GM18861 (cell line): ENCODE data around the gene MOB2.

Experiments used
- ATAC-seq: cut with Tn5 transposase; IDR thresholded peaks from one replicate; pipeline ENCODE4 v1.9.1; 2021; ENCODE audit not compliant: unreplicated experiment

Gene MOB2

GRCh38 chr11:1458340-1459218 lies 28.0 kb downstream of the MOB2 start:
- no peak for ATAC-seq

DNA sequence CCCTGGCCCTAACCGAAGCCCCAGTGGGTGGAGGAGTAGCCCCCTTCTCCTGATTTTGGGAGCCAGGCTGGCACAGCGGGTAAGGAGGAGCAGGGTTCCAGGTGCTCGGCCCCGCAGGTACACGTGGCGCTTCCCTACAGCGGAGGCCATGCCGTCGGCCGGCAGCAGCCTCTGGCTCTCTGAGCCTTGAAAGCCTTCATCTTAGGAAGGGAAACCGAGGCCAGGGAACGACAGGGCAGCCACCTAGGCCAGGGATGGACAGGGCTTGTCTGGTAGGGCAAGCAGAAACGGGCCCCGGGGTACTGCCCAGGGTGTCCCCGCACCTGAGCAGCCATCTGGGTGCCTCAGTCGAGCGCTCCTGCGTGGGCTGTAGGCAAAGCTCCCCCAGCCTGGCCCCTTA lies 28.7 kb downstream of the MOB2 start:
- ATAC-seq, result no peak

DNA sequence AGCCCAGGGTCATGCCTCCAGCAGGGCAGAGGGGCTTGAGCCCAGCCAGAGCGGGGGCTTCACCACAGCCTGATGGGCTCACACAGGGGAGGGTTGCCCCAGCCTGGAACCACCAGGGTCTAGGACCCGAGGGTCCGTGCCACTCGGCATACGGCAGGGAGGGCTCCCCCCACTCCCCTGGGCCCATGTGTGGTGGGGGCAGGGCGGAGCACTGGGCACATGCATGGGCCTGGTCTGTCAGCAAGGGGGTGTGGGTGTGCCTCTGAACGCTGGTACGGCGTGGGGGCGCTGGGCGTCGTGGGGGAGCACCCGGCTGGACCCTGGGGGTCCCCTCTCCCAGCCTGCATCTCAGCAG lies 29.3 kb downstream of the MOB2 start:
- ATAC-seq, result no peak

DNA sequence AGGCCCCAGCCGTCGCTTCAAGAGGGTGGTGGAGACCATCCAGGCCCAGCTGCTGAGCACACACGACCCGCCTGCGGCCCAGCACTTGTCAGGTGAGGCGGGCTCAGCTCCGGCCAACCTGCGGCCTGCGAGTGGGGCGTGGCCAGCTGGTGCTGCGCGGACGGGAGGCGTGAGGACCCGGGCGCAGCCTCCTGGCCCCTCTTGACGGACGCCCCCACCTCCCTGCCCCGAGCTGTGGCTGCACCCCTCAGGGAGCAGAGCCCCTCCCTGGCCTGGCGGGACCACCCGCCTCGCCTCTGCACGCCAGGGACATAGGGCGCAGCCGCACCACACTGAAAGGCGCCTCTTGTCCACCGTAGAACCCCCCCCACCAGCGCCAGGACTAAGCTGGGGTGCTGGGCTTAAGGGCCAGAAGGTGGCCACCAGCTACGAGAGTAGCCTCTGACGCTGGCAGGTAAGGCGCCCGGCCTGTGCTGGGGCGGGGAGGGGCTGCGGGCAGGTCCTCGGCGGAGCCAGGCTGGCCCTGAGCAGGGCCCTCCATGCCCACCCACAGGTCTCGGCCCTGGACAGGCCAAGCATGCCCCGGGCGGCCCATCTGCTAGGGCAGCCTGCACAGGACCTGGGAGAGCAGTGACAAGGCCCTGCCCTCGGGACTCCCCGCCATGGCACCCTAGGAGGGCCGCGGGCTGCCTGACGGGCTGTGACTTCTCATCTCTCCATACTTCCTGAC lies 29.8 kb downstream of the MOB2 start:
- no peak for ATAC-seq

DNA sequence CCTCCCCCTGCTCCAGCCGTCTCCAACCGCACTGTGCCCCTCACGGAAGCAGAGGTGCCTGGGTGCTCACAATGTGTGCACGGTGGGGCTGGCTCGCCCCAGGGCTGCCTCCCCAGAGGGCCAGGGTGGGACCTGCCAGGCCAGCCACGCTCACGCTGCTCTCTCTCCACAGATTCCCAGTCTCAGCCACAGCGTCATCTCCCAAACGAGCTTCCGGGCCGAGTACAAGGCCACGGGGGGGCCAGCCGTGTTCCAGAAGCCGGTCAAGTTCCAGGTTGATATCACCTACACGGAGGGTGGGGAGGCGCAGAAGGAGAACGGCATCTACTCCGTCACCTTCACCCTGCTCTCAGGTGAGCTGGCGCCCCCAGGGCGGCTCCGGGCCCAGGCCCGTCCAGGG lies 30.4 kb downstream of the MOB2 start:
- no peak for ATAC-seq

DNA sequence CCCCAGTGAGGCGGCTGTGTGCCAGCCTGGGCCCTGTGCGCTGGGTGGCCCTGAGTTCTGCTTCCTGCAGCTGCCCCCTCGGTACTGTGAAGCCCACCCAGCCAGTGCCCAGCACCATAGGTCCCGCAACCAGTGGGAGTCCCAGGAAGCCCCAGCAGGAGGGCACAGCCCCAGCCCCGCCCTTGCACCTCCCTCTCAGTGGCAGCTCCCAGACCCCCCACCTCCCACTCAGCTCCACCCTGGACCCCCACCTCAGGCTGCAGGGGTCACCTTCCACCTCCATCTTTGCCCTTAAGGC lies 30.9 kb downstream of the MOB2 start:
- ATAC-seq, result no peak

- ATAC-seq, result no peak
These were observed 31.4 kb downstream of the MOB2 start for GRCh38 chr11:1455032-1455762.

DNA sequence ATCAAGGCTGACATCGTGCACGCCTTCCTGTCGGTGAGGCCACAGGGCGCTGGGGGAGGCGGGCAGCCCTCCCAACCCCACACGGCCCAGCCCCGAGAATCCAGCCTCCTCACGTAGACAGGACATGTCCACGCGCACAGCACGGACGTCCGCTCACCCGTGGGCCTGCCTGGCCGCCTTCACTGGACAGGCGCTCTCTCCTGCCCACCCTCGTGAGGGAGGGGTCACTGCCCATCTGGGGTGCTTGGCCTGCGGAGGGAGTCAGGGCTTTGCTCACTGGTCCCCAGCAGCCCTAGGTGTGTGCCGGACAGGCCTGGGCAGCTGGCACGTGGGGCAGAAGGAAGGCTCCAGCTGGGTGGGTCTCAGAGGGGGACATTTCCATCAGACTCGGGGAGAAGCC lies 32.0 kb downstream of the MOB2 start:
- no peak for ATAC-seq

- no peak for ATAC-seq
These were observed 33.0 kb downstream of the MOB2 start for GRCh38 chr11:1453611-1454034.

DNA sequence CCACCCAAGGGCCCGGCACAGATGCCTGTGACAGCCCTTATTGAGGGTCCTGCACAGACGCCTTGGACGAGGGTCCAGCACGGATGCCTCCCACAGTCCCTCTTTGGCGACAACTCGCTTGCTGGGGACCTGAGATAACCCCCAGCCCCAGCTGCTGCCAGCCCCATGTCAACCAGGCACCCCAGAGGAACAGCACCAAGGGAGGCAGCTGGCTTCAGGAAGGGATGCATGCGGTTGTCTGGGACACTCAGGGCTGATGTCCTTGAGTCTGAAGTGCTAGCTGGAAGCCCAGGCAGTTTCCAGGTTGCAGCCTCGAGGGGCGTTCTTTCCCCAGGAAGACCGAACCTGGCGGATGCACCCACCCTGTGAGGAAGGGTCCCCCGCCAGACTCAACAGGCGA lies 33.8 kb downstream of the MOB2 start:
- ATAC-seq, result no peak

- ATAC-seq, result no peak
These were observed 34.7 kb downstream of the MOB2 start for GRCh38 chr11:1451781-1452470.

DNA sequence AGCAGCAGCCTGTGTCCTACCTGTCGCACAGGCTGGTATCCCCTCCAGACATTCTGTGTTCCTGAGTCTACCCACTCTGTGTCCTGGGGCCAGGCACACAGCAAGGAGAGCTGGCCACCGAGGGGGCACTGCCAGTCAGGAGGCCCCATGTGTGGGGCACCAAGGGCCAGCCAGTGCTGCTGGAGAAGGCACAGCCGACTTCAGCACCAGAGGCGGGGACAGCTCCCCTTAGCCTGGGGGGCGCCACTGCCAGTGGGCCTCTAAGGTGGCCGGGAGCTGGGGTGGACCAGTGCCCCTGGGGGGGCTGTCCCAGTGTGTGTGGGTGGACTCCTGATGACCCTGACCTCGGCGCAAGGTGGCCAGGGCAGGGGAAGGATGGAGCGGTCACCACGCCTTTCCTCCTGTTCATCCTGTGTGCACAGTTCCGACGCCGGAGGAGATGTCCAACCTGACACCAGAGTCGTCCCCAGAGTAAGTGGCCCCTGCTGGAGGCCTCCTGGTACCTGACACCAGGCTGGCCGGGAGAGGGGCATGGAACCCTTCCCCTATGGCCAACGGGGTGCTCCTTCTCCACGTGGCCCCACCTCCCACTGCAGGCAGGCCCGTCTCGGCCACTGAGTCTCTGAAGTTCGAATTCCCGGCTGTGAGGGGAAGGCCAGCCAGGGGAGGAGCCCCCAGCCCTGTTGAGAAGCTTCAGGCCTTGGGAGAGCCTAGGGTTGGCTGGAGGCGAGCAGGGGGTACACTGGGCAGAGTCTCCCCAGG lies 35.4 kb downstream of the MOB2 start:
- ATAC-seq, result no peak

- no peak for ATAC-seq
These were observed 36.2 kb downstream of the MOB2 start for GRCh38 chr11:1450344-1450875.

- ATAC-seq, result no peak
These were observed 36.9 kb downstream of the MOB2 start for GRCh38 chr11:1449490-1450243.

- no peak for ATAC-seq
These were observed 37.7 kb downstream of the MOB2 start for GRCh38 chr11:1448882-1449281.

DNA sequence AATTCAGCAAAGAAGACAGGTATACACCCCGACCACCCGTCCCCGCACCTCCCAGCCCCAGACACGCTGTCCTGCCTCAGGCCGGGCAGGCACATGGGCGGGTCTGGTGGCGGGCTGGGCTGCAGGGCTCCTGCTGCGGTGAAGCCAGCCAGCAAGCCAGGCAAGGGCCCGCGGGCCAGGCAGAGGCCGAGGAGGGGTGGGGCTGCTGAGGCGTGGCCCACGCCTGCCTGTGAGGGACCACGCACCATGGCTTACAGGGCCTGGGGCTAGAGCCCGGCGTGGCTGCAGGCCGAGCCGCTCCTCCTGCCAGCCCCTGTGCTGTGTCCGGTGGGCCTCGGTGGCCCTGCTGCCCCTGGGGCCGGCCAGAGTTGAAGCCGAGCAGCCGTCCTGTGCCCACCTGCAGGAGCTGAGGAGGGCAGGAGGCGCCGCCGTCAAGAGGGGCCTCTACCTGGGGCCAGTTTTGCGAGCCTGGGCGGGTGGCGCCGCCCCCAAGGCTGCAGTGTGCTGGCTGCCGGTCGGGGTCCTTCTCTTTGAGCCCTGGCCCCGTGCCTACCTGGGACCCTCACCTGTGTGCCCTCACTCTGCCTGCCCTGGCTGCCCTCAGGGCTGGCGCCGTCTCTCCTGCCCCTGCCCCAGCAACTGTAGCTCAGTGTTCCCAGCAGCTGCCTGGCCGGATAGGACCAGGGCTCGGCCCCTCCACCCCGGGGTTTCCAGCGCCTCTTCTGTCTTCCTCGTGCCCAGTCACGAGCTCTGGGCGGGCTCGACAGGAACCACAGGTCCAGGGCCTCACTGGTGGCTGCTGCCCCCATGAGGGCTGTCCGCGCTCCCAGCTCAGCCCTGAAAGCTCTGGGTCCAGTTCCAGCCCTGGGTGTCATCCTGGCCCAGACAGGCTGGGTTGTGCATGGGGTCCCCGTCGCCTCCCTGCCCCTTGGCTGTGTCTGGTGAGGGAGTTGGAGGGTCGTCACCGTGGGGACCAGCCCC lies 38.4 kb downstream of the MOB2 start:
- no peak for ATAC-seq

DNA sequence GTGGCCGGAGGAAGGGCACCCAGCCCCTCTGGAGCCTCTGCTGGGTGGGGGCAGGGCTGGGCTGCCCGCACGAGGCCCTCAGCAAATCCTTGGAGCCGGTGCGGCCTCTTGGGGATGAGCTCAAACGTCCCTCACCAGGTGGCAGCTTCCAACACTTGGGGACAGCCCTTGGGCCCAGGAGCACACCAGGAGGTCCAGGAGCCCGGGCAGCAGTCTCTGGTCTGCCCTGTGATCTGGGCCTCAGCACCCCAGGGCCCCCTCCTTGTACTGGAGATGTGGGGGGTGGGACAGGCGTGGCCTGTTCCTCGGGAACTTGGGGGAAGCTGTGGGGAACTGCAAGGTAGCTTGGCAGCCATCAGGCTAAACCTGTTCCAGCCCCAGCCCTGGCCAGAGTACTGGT lies 40.0 kb downstream of the MOB2 start:
- ATAC-seq, result no peak

DNA sequence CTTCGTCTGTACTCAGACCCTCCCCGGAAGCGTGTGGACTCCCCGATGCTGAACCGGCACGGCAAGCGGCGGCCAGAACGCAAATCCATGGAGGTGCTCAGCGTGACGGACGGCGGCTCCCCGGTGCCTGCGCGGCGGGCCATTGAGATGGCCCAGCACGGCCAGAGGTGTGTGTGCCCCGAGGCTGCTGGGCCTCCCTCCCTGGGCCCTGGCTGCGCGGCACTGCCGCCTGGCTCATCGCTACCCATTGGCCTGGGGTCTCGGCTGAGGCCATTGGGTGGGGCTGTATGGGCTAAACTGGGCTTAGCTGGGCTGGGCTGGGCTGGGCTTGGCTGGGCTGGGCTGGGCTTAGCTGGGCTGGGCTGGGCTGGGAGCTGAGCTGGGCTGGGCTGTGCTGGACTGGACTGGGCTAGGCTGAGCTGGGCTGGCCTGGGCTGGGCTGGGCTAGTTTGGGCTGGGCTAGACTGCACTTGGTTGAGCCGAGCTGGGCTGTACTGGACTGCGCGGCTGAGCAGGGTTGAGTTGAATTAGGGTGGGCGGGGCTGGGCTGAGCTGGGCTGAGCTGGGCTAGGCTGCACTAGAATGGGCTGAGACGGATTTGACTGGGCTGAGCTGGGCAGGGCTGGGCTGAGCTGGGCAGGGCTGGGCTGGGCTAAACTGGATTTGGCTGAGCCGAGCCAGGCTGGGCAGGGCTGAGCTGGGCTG lies 40.7 kb downstream of the MOB2 start:
- ATAC-seq, result no peak
